Body of pancreas (tissue), 4 donors: ENCODE data around the gene SIAH3. TPM values are rescaled to one million over a fixed set of nuclear protein-coding genes. Genes with fewer than 3 reads are reported as not detected.

ENCODE experiments used
- ATAC-seq: fragments of 150-250 bp; one replicate; pipeline ENCODE4 v1.9.1; 2016
- DNase-seq, 4 donors: peaks; one replicate each; pipeline ENCODE4 v3.0.0-alpha.2; 2019
- H3K27ac ChIP-seq, 4 donors: fragments of 200-600 bp; sonication (generic); 1 replicate in 3 of 4; 2 replicates in 1 of 4; pipeline versions ENCODE4 v1.5.1 to v1.6.1; 2016 to 2019; ENCODE audit warnings: mild to moderate bottlenecking in 1 of 4, mixed read lengths in 1 of 4, moderate library complexity in 1 of 4
- H3K27me3 ChIP-seq, 2 donors: fragments of 200-600 bp; sonication (generic); one replicate each; pipeline ENCODE4 v1.6.0; 2016; ENCODE audit warnings: mild to moderate bottlenecking in 1 of 2
- H3K36me3 ChIP-seq, 2 donors: fragments of 200-600 bp; sonication (generic); replicated peaks in 1 of 2; 2 replicates each; pipeline ENCODE4 v1.5.1; 2016; ENCODE audit warnings: low read depth in 2 of 2; ENCODE audit not compliant: insufficient read depth in 1 of 2
- H3K4me1 ChIP-seq: fragments of 200-600 bp; sonication (generic); one replicate; pipeline ENCODE4 v1.6.0; 2016
- H3K4me3 ChIP-seq, 2 donors: fragments of 200-600 bp; sonication (generic); 1 replicate in 1 of 2; 2 replicates in 1 of 2; pipeline ENCODE4 v1.5.1; 2016 to 2019
- H3K9me3 ChIP-seq, 3 donors: fragments of 200-600 bp; sonication (generic); 1 replicate in 2 of 3; 2 replicates in 1 of 3; pipeline ENCODE4 v1.5.1; 2016
- POLR2A ChIP-seq, 3 donors: fragments of 450-650 bp; IDR thresholded peaks; one replicate each; pipeline ENCODE4 v1.6.1; 2016; ENCODE audit warnings: antibody characterized with exemption in 3 of 3, mild to moderate bottlenecking in 2 of 3
- WGBS, 2 donors: methylation state at CpG; one replicate each; pipeline ENCODE4 v1.1.5; 2017; 5-methylcytosine and 5-hydroxymethylcytosine counted together
- intact Hi-C: fragments of 100-400 bp; cut with DNase I; formaldehyde crosslinking; loops from one replicate; pipeline ENCODE4 v1.15.1; 2023
- total RNA-seq, 2 donors: library from RNA; depleted of rRNA; stranded (reverse); fragments of >200 nt; gene quantifications; one replicate each; pipeline ENCODE4 v1.1.0, GENCODE V29; 2016
- TF ChIP-seq, protein P1 (sequence below), 7 experiments: fragments of 450-650 bp in 4 of 7; fragments of 200-600 bp in 3 of 7; sonication (generic) in 3 of 7; IDR thresholded peaks; one replicate each; pipeline ENCODE4 v1.5.1; 2016 to 2019; ENCODE audit warnings: antibody characterized with exemption in 7 of 7

The SIAH3 gene
- total RNA-seq, 2 donors from 2014 or later, result under 0.01 TPM; not detected in 1

DNA sequence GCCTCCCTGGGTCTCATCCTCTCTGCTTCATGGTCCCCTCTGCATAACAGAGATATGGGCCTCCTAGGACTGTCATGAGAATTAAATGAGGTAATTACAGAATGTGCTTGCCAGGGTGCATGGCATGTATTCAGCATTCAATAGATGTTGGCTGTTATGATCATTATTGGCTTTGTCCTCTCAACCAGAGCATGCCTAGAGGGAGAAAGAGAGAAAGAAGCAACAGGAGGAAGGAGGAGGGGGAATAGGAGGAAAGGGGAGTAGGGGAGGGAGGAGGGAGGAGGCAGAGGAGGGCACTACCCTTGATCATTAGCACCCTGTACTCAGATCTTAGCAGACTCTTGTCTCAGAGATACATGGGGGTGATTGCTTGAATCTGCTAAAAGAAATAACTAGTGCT, 41.0 kb upstream of the SIAH3 start:
- intact Hi-C loops, result no loop called here
- TF ChIP-seq, protein P1, sequence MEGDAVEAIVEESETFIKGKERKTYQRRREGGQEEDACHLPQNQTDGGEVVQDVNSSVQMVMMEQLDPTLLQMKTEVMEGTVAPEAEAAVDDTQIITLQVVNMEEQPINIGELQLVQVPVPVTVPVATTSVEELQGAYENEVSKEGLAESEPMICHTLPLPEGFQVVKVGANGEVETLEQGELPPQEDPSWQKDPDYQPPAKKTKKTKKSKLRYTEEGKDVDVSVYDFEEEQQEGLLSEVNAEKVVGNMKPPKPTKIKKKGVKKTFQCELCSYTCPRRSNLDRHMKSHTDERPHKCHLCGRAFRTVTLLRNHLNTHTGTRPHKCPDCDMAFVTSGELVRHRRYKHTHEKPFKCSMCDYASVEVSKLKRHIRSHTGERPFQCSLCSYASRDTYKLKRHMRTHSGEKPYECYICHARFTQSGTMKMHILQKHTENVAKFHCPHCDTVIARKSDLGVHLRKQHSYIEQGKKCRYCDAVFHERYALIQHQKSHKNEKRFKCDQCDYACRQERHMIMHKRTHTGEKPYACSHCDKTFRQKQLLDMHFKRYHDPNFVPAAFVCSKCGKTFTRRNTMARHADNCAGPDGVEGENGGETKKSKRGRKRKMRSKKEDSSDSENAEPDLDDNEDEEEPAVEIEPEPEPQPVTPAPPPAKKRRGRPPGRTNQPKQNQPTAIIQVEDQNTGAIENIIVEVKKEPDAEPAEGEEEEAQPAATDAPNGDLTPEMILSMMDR (IDR thresholded peaks at IDR 0.05), result no peak
- TF ChIP-seq POLR2A (IDR thresholded peaks at IDR 0.05), result no peak
- Histone ChIP-seq H3K9me3 (no peaks in the 10 kb centered on the region), H3K4me3 (no peak overlapping the region), H3K36me3 (no peaks in the 10 kb centered on the region), H3K4me1 (no peaks in the 10 kb centered on the region), H3K27ac (no peak overlapping the region), H3K27me3 (no peaks in the 10 kb centered on the region)
- DNase-seq (no peak), ATAC-seq (no peak)

DNA sequence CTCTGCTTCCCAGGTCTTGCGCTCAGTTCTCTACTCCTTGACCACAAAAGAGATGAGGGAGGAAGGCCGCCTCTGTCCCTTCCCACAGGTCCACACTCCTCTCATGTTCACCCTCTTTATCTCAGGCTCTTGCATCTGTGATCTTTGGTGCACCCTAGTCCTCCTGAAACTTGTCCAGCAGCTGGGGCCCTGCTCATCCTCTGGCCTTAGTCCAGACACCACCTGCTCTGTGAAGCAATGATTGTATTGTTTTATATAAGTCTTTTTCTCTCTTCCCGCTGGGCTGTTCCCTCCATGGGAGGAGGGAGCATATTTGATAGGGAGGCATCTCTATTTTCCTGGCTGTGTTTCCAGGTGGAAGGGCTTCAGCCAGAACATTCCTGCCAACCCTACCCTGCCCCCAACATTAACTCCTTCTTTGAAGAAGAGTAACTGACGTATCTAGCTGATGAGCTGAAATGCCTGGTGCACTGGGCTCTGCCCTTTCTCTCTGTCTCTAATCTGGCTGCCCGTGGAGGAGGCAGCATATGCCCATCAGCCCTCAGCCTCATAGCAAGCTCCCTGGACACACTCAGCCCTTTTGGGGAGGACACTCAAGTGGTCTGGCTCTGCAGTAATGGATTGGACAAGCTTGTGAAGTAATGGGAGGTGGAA, 38.2 kb upstream of the SIAH3 start:
- Histone ChIP-seq H3K9me3 (no peaks in the 10 kb centered on the region), H3K4me3 (no peak overlapping the region), H3K27ac (no peak overlapping the region), H3K4me1 (no peaks in the 10 kb centered on the region), H3K36me3 (no peaks in the 10 kb centered on the region), H3K27me3 (no peaks in the 10 kb centered on the region)
- DNase-seq (no peak), ATAC-seq (no peak)
- 87% methylated on average over 5 of the region's 5 CpGs for WGBS, 2 donors
- TF ChIP-seq, protein P1 (IDR thresholded peaks at IDR 0.05), result no peak
- no peak for TF ChIP-seq POLR2A (IDR thresholded peaks at IDR 0.05)
- intact Hi-C loops, result no loop called here

DNA sequence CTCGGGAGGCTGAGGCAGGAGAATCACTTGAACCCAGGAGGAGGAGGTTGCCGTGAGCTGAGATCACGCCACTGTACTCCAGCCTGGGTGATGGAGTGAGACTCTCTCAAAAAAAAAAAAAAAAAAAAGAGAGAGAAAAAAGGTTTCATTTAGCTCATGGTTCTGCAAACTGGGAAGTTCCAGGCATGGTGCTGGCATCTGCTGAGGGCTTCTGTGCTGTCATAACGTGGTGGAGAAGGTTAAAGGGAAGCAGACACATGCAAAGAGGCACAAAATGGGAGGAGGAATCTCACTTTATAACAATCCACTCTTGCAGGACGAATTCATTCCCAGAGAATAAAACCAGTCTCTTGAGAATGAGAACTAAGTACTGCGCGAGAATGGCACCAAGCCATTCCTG, 34.9 kb upstream of the SIAH3 start:
- DNase-seq (no peak), ATAC-seq (no peak)
- Histone ChIP-seq H3K4me3 (no peak overlapping the region), H3K9me3 (no peaks in the 10 kb centered on the region), H3K4me1 (no peaks in the 10 kb centered on the region), H3K27ac (no peak overlapping the region), H3K27me3 (no peaks in the 10 kb centered on the region), H3K36me3 (no peaks in the 10 kb centered on the region)
- 57 to 68% methylated on average over 7 of the region's 7 CpGs for WGBS, 2 donors
- intact Hi-C loops, result no loop called here
- TF ChIP-seq, protein P1 (IDR thresholded peaks at IDR 0.05), result no peak

DNA sequence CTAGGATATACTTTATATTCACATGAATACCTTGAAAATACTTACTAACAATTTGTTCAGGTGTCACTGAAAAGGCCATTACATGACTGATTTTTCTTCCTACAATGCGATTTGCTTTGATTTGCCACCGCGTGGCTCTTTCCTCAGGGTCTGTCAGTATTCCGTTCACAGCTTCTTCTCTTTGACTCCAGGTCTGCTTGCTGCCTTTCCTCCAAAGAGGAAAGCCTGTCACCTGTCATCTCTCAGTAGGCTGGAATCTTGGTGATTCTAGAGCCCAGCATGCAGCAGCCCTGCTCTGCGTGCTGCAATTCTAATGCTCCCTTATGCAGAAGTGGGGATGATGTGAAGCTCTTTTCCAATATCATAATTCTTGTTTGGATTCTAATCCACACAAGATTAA, 33.6 kb upstream of the SIAH3 start:
- ATAC-seq, result no peak
- no peaks in the 10 kb centered on the region for H3K9me3 ChIP-seq
- TF ChIP-seq, protein P1 (IDR thresholded peaks at IDR 0.05), result no peak
- no peak for TF ChIP-seq POLR2A (IDR thresholded peaks at IDR 0.05)
- intact Hi-C loops, result no loop called here
- H3K36me3 ChIP-seq, result no peaks in the 10 kb centered on the region
- H3K27me3 ChIP-seq, result no peaks in the 10 kb centered on the region
- H3K4me1 ChIP-seq, result no peaks in the 10 kb centered on the region
- 81 to 85% methylated on average over 5 of the region's 5 CpGs for WGBS, 2 donors
- no peak overlapping the region for H3K27ac ChIP-seq
- DNase-seq, result no peak
- no peak overlapping the region for H3K4me3 ChIP-seq

DNA sequence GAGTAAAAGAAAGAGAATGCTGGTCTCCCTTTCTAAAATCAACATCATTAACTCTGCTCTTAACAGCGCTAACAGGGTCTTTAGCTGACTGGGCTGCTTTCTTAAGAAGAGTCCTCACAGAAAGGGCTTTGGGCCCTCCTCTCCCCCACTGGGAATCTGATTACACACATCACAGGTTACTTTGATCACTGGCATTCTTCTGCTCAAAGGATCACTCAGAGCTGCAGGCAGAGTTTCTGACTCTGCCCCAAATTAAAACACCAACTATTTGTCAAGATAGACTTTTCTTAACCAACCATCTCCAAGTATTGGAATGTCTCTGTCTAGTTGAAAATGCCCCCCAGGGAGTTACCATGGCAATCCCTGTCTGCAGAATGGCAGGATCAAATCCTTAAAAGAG, 31.1 kb upstream of the SIAH3 start:
- H3K27me3 ChIP-seq, result no peaks in the 10 kb centered on the region
- ATAC-seq (no peak), DNase-seq (no peak)
- intact Hi-C loops, result no loop called here
- H3K4me1 ChIP-seq, result no peaks in the 10 kb centered on the region
- H3K36me3 ChIP-seq, result no peaks in the 10 kb centered on the region
- H3K27ac ChIP-seq, result no peak overlapping the region
- no peak overlapping the region for H3K4me3 ChIP-seq
- WGBS, 2 donors, result 53 to 100% methylated on average over 1 of the region's 1 CpG
- no peaks in the 10 kb centered on the region for H3K9me3 ChIP-seq
- TF ChIP-seq, protein P1 (IDR thresholded peaks at IDR 0.05), result no peak
- TF ChIP-seq POLR2A (IDR thresholded peaks at IDR 0.05), result no peak
